ENCODE results near the gene DDX51.

DNA sequence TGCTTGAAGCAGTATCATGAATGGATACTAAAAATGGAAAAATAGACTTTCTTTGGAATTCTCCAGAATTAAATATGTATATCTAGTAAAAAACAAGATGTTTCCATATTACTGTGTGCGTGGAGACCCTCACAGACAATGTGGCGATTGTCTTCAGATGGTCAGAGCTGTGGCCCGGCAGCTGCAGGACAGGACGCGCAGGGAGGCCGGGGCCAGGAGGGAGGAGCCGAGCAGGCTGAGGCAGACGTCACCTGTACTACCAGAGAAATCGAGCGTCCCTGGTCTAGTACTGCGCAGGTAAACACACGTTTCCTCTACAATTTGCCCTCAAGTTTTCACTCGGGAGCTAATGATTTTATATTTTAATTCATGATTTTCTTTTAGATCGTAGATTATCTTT is 22.8 kb downstream of the DDX51 start:
- TF ChIP-seq, protein P1, sequence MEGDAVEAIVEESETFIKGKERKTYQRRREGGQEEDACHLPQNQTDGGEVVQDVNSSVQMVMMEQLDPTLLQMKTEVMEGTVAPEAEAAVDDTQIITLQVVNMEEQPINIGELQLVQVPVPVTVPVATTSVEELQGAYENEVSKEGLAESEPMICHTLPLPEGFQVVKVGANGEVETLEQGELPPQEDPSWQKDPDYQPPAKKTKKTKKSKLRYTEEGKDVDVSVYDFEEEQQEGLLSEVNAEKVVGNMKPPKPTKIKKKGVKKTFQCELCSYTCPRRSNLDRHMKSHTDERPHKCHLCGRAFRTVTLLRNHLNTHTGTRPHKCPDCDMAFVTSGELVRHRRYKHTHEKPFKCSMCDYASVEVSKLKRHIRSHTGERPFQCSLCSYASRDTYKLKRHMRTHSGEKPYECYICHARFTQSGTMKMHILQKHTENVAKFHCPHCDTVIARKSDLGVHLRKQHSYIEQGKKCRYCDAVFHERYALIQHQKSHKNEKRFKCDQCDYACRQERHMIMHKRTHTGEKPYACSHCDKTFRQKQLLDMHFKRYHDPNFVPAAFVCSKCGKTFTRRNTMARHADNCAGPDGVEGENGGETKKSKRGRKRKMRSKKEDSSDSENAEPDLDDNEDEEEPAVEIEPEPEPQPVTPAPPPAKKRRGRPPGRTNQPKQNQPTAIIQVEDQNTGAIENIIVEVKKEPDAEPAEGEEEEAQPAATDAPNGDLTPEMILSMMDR (IDR thresholded peaks at IDR 0.05) = no peak
- no peak for TF ChIP-seq EZH2 (IDR thresholded peaks at IDR 0.05; ENCODE audit: borderline replicate concordance, insufficient read depth, low read depth, low read length, poor library complexity, severe bottlenecking)

Measured in B cell (primary cell).